Hindlimb muscle (tissue), 1 donor: Measurements from ENCODE around the gene CTNNA3. TPM values are rescaled to one million over a fixed set of nuclear protein-coding genes. Genes with fewer than 3 reads are reported as not detected.

Experiments
- DNase-seq: peaks from one replicate; pipeline ENCODE4 v3.0.0-alpha.2; 2013
- polyA plus RNA-seq: library from polyadenylated mRNA; unstranded; fragments of 120-200 nt; gene quantifications from one replicate; pipeline ENCODE4 v1.2.1, GENCODE V29; 2013; ENCODE audit not compliant: insufficient read length

CTNNA3 gene
- polyA plus RNA-seq, 1 donor: 7.5 TPM

DNA sequence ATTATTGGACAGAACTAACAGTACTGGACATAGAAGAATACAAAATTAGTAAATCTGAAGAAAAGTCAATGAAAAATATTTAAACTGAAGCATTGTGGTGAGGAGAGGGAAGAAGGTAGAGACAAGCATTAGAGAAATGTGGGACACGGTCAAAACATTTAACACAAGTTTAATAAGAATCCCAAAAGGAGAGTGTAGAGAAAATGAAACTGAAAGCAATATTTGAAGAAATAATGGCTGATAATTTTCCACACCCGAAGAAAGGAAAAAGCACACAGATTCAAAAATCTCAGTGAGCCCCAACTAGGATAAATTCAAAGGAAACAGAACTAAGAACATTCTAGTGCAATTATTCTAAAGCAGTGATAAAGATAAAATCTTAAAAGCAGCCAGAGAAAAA is 896.5 kb downstream of the CTNNA3 start:
- DNase-seq: no peak

DNA sequence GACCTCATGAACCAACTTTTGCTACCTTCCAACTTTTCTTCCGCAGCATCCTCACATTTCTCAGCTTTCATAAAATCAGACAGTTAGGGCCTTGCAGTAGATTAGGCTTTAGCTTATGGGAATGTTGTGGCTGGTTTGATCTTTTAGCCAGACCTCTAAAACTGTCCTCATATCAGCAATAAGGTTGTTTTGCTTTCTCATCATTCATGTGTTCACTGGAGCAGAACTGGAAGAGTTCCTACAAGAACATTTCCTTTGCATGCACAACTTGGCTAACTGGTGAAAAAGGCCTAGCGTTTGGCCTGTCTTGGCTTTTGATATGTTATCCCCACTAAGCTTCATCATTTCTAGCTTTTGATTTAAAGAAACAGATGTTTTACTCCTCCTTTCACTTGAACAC is 900.1 kb downstream of the CTNNA3 start:
- no peak for DNase-seq

DNA sequence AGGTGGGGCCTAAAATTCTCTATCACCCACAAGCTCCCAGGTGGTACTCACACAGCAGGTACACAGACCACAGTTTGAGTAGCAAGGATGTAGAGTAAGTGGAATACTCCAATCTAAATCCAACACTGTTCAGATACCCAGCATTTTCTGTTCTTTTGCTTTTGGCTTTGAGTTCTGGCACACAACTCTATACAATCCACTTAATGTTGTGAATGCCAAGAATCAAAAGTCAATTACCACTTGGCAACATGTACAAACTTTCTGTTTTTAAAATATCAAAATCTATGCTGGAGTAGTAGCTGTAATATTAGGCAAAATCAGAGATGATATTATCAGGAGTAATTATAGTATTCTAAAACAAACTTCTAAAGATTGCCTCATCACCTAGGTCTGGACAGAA is 903.6 kb downstream of the CTNNA3 start:
- DNase-seq: no peak

DNA sequence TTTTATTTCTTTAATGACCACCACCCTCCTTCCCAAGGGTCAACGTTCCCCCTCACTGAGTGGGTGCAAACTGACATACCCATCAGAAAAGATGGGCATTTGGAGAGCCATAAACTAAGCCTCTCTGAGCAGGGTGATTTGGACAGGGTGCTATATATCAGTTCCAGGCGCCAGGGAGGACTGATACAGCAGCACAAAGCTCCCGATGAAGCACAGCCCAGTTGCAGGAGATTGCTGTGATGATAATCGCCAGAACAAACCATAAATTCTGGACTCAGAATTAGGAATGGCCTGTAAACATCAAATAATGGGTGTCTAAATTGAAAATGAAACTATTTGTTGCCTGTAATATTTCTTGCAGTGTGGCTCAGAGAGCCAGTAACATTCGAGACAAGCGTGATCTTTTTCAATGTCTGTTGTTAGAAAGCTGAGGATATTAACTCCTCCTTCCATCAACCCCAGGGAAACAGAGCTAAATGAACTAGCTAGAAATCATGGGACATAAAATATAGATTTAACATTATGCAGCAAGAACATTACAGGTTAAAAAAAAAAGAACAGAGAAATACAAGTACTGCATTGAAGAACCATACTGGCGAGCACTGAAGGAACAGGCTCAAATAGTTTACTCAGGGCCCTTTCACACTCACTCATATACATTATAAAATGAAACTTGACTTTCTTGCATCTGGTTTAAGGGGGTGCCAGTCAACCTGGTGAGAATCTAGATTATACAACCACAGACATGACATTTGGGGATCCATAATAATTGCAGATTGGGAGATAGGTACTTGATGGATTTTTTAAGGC is 907.6 kb downstream of the CTNNA3 start:
- DNase-seq: no peak

DNA sequence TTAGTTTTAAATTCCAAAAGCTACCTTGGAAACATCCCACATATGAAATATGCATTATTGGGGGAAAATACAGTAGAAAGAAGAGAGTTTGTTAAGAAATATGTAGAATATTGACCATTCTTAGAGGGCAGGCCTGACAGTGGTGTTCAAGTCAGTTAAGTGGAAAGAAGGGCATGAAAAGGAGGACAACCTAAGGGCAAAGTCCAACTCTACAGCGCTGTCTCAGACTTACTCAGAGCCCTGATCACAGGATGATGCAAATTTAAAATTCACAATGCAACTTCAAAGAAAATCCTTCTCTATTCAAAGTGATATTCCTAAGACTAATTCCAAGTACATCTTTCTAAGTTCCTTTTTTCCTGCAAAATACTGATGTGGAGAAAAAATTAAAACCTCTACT is 909.3 kb downstream of the CTNNA3 start:
- no peak for DNase-seq

DNA sequence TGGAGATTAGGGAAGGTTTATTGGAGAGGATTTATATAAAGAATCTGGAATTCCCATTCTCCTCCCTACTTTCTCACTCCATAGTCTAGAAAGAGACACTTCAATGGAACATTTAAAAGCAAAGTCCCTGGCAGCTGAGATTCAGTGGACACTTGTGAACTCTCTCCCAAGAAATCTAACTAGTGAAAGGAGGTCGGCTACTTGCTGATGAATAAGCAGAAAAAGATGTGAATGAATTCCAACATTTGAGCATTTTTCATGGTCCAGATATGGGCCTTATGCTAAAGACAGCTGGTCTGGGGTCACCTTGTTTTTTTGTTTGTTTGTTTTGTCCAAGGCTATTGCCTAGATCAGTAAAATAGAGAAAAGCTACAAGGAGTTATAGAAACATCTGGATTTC is 911.2 kb downstream of the CTNNA3 start:
- DNase-seq: no peak

DNA sequence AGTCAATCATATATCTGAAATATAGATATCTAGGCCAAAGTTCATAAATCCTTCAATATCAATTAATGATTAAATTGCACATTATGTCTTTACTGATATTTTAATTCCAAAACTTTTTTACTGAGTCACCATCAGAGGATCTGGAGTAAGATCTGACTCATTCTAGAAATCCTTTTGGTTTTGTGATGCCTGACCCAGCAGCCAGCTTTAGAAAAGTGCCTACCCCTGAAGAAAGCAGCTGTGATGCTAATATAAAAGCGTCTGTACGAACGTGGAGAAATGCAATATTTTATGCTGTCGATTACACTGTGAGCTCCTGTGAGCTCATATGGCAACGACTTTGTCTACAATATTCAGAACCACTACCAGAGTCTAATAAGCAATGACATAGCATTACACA is 912.7 kb downstream of the CTNNA3 start:
- DNase-seq: no peak

DNA sequence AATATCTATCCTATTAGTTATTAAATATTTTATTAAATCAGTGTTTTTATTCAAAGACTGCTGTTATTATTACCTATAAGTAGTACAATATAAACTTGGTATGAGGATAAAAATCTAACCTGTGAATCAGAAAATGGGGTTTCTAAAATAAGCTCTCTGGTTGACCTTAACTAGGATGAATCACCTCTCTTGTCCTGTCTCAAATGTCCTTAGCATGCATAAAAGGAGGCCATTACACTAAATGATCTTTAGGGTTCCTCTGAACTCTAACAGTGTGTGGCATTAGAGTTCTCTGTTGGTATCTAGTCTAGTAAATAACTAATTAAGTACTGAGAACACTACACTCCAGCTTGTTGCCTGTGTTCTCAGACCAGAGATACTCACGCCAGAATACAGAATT is 913.2 kb downstream of the CTNNA3 start:
- no peak for DNase-seq

DNA sequence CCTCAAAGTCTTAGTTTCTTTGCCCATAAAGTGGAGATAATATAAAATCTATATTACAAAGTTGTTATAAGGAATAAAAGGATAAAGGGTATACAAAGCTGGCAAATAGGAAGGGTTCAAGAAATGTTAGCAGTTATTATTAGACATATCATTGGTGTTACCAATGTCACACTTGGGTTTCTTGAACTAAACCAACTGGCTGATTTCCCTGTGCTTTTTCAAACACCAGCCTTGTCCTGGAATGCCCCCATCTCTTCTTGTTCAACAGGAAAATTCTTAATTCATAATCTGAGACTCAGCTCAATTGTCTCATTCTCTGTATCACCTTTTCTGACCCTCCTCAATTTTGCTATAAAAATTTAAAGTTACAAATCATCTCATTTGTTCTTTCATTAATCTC is 913.9 kb downstream of the CTNNA3 start:
- DNase-seq: no peak

DNA sequence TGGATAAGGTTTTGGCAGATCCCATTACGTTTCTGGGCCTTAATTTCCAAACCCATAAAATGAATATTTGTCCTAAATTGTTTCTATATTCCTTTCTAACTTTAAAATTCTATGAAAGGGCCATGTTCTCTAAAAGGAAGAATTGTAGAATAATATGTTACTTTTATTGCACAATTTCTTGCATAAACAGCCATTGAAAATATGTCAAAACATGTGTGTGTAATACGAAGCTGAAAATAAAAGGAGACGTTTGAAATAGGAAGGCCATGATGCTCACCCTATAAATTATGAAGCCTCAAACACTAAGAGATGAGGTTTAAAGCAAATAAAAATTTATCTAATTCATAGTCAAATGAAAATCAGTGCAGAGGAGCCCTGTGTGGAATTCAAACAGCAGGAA is 915.2 kb downstream of the CTNNA3 start:
- no peak for DNase-seq

DNA sequence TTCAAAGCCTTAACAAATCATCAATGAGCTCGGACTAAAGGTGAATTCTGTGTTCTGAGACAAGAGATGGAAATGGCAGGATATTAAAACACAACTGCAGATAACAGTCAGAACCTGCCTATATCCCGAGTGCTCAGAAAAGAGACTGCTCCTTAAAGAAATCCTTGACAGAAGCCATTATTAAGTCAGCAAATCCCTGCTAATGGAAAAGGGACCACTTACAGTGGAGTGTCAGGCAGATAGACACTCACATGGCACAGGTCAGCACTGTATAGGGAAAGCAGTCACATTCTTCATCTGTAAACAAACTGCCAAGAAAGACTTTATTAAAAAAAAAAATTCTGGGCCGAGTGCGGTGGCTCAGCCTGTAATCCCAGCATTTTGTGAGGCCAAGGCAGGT is 917.6 kb downstream of the CTNNA3 start:
- no peak for DNase-seq

DNA sequence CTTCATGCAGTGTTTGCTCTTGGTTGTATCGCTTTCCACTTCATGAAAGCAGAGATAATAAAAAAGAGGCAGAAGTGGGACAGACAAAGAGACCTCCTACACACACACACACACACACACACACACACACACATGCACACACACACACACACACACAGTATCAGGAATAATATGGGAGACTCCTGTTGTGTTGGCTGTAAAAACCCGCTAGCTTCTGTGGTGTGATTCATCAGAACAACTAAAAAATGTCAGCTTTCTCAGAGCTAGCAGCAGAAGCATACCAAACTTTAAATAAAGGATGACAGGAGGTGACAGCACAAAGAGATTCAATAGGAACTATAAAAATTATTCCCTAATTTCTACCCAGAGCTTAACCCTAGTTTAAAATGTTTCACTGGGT is 918.3 kb downstream of the CTNNA3 start:
- DNase-seq: no peak

DNA sequence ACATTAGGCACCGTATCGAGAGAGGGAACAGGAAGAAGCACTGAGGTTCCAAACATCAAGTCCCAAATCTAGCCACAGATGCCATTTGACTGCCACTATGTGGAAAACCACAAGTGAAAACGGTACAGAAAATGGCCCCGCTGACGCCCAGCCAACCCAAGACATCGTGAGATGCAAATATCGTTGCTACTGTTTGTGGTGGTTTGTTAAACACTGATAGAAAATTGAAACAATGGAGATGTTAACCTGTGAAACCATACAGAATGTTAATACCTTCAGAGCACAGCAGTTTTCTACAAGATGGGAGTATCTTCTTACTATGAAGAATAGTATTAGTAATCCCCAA is 922.5 kb downstream of the CTNNA3 start:
- no peak for DNase-seq

DNA sequence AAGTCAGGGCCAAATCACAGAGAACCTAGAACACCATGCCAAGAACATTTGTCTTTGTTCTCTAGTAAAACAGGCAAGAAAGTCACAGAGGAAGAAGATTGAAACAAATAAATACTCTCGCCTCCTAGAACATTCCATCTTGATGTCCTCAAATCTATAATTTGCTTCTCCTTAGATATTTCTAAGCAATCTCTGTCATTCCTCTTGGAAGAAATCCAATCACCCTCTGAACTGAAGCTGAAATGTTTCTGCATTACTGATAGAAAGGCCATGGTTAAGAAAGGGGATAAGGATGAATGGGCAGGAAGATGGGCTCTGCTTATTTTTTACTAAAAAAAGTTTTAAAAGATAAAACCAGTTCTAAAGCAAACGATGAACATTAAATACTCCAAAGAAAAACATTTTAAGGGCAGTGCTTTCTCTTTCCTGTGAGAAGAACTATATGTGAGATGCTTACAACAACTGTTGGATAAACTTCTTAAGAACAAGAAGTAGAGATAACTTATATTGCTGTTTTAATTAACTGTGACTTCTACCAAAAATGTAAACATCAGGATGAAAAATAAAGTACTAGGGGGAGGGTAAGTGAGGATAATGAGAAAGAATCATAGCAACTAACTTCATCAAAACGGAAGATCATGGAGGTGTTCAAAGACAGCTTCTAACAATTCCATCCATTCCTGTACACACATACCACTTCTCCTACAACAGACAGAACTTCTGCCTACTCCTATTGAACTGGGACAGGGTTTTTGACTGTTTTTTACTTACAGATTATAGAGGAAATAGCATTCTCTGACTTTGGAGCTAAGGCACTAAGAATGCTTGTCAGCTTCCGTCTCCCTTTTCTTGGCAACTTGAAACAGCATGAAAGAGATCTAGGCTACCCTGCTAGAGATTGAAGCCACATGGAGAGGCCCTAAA is 923.2 kb downstream of the CTNNA3 start:
- DNase-seq: no peak

DNA sequence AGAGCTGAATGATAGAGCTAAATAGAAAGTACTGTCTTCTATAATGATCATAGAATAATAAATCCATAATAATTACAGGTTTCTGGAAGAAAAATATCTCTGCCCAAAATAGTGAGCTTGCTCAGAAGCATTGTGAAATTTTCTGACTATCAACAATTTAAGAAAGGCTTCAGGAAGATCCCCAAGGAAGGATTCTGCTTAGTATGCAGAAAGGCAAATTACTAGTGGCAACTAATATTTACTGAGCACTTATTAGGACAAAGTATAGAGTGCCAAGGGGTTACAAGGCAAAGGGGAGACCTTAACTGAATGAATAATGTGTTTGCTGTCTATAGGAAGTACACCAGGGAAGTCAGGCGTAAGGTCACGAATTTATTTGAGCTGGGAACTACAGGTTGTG is 928.3 kb downstream of the CTNNA3 start:
- DNase-seq: no peak

DNA sequence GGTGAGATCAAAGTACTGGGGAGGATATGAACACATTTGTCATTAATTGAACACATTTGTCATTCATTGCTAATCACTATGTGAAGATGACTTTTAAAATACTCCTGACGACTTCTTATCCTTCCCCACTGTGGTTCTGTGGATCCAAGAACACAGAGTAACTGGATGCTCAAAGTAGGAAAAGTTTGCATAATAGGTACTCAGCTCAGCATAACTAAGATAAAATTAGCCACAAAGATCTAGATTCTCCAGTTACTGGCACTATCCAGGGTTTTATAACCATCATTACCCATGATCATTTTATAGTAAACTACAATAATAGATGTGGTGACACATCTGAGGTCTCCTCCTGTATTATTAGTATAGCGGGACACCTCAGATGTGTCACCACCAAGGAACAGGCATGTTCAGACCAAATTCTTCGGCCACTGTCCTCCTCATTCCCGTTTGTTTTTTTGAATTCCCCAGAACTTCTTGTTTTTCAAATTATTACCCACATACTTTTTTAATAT is 933.7 kb downstream of the CTNNA3 start:
- no peak for DNase-seq

DNA sequence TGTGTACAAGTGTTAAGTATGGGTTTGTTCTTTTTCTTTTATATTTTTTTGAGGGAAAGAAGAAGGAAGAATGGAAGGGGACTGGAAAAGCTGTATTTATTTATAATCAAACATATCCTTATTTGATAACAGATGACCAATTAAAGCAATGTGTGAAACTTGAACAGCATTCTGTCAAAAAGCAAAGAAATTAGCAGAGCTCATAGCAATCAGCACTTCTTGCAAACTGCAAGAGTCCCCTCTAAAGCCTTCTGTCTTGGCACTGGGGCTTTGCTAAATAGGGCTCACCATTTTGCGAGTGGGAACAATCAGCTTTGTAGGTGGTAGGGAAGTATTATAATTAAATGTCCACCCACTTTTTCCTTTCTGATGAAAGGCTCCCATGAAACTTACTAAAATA is 935.1 kb downstream of the CTNNA3 start:
- DNase-seq: no peak

DNA sequence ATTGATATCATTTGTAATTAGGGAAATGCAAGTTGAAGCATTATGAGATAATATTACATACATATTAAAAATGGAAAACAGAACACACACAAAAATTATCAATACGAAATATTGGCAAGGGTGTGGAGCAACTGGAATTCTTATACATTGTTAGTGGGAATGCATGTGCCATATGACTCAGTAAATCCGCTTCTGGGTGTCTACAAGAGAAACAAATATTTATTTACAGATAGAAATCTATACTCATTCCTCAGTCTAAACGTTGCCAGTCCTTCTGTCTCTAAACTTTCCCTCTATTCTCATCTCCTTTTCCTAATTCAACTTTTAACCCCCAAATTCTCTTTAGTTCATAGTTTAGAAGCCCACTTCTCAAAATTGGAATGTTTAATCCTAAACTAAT is 940.5 kb downstream of the CTNNA3 start:
- no peak for DNase-seq

DNA sequence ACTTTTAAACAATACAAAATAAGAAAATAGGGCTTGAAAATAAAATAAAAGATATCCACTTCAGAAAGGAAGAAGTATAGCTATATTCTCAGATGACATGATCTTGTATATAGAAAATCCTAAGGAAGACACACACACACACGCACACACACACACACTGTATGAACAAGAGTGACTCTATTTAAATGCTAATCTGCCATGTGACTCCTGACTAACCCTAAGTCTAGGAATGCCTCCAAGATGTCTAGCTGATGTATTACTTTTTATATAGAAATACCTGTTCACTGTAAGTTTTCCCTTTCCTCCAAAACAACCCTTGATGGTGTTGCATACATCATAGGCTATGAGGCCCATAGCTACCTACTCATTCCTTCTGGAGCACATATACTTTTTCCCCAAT is 943.3 kb downstream of the CTNNA3 start:
- DNase-seq: no peak

DNA sequence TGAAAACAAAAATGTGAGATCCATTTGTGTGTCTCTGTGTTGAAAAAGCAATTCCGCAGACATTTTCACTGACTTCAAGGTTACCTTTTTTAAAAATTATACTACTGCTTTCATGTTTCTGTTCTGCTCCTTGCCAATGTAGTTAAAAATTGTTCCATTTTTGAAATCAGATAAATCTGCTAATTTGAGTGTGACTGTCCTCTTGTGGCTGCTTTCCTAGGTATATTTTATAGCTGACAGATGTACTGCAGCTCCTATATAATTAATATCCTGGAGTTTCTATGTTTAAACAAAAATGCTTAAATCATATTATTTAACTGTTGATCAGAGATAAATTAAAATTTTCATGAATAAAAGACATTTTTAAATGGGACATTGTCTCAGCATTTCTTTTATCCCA is 947.8 kb downstream of the CTNNA3 start:
- DNase-seq: no peak

DNA sequence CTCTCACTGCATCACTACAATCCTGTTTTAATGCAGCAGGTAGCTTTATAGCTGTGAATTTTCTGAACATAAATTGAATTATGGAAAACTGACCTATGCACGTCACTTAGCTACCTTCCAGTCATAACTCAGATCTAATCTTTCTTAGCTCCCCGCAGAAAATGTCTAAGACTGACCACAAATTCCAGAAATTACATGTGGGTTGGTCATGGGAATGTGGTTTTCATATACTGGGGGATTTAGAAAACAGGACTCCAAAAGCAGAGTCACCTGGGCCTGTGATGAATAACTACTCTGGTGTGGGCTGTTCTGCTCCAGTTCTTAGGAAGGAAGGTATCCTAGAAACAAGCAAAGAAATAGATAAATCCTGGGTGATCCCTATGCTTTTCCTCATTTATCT is 948.5 kb downstream of the CTNNA3 start:
- no peak for DNase-seq

DNA sequence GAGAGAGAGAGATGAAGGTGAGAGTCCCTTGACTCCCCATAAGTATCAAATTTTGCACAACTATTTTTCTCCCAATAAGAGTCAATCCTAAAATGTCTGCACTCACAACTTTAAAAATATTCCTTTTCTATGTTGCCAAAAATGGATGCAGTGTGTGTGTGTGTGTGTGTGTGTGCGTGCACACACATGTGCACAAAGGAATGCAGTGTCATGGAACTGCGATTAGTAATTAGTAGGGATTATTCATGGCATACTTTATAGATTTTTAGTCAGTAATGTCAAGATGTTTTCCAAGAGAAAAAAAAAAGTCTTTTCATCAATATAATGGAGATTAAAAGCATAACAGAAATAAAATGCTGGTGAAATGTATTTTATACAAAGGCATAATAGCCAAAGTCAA is 949.3 kb downstream of the CTNNA3 start:
- no peak for DNase-seq

DNA sequence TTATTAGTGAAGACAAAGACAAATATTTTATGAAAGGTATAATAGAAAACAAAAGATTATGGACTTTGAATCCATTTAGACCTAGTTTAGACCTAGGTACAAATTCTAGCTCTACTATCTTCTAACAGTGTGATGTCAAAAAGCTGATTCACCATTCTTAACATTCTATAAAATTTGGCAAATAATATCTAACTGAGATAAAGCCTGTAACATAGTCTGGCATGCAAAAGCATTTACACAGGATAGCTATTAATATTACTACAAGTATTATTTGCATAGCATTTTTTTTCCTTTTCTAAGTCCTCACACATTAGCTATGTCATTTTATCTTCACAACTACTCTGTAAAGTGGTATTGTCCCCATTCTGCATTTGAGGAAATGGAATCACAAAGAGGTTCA is 949.7 kb downstream of the CTNNA3 start:
- no peak for DNase-seq

DNA sequence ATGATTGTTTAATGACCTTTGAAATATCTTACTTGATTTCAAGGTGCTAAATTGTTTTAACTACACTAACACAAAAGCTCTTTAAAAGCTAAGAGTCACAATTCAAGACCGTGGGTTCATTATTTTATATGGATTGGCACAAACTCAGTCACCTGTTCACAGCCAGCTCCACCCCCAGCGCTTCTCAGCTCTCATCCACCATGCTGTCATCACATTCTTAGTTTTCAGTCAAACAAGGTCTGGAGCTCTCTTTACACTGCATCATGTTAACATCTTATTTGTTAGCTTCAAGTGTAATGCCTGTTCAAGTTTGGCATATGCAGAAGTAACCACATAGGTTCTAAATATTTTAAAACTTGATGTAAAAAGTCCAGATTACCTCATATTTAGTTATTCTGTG is 951.1 kb downstream of the CTNNA3 start:
- no peak for DNase-seq
